Measurements from ENCODE around the gene NRXN3. TPM values are rescaled to one million over a fixed set of nuclear protein-coding genes. Genes with fewer than 3 reads are reported as not detected.

The NRXN3 gene
- total RNA-seq, 2 donors from 2014 or later = 1.2 to 7.8 TPM

- DNase-seq = no peak
- Histone ChIP-seq H3K36me3 (no peaks in the 10 kb centered on the region), H3K9ac (ENCODE audit: low read depth in 2 of 2, low read length in 2 of 2) (no peak overlapping the region), H3K9me3 (no peaks in the 10 kb centered on the region), H3K4me1 (no peaks in the 10 kb centered on the region), H3K27ac (no peak overlapping the region), H3K4me3 (no peak overlapping the region), H3K27me3 (no peaks in the 10 kb centered on the region)
- intact Hi-C loops (cut with DNase I) = no loop called here
- TF ChIP-seq, protein P1, sequence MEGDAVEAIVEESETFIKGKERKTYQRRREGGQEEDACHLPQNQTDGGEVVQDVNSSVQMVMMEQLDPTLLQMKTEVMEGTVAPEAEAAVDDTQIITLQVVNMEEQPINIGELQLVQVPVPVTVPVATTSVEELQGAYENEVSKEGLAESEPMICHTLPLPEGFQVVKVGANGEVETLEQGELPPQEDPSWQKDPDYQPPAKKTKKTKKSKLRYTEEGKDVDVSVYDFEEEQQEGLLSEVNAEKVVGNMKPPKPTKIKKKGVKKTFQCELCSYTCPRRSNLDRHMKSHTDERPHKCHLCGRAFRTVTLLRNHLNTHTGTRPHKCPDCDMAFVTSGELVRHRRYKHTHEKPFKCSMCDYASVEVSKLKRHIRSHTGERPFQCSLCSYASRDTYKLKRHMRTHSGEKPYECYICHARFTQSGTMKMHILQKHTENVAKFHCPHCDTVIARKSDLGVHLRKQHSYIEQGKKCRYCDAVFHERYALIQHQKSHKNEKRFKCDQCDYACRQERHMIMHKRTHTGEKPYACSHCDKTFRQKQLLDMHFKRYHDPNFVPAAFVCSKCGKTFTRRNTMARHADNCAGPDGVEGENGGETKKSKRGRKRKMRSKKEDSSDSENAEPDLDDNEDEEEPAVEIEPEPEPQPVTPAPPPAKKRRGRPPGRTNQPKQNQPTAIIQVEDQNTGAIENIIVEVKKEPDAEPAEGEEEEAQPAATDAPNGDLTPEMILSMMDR (IDR thresholded peaks at IDR 0.05) = no peak
Observed at GRCh38 chr14:79325557-79325956, 1155.4 kb downstream of the NRXN3 start.

- Histone ChIP-seq H3K27ac (no peak overlapping the region), H3K9me3 (no peaks in the 10 kb centered on the region), H3K4me3 (no peak overlapping the region), H3K4me1 (no peaks in the 10 kb centered on the region), H3K36me3 (no peaks in the 10 kb centered on the region), H3K27me3 (no peaks in the 10 kb centered on the region), H3K9ac (ENCODE audit: low read depth in 2 of 2, low read length in 2 of 2) (no peak overlapping the region)
- TF ChIP-seq, protein P1 (IDR thresholded peaks at IDR 0.05) = no peak
- intact Hi-C loops (cut with DNase I) = no loop called here
- DNase-seq = no peak
Observed at GRCh38 chr14:79328863-79329262, 1158.7 kb downstream of the NRXN3 start.

DNA sequence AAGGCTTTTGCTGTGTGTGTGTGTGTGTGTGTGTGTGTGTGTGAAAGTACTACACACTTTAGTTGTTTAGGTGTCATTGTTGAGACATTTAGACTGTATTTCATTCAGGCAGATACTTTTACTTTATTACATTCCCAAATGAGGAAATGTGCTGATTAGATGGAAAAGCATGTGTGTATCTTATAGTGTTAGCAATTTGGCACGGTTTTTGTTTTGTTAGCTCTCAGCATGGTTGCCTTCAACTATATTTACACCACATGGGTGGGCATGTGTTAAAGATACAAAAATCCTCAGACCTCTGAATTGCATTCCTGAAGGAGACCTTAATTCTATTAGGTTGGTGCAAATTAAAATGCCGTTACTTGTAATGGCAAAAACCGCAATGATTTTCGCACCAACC lies 1161.7 kb downstream of the NRXN3 start:
- H3K27ac ChIP-seq = no peak overlapping the region
- TF ChIP-seq, protein P1 (IDR thresholded peaks at IDR 0.05) = no peak
- intact Hi-C loops (cut with DNase I) = no loop called here

DNA sequence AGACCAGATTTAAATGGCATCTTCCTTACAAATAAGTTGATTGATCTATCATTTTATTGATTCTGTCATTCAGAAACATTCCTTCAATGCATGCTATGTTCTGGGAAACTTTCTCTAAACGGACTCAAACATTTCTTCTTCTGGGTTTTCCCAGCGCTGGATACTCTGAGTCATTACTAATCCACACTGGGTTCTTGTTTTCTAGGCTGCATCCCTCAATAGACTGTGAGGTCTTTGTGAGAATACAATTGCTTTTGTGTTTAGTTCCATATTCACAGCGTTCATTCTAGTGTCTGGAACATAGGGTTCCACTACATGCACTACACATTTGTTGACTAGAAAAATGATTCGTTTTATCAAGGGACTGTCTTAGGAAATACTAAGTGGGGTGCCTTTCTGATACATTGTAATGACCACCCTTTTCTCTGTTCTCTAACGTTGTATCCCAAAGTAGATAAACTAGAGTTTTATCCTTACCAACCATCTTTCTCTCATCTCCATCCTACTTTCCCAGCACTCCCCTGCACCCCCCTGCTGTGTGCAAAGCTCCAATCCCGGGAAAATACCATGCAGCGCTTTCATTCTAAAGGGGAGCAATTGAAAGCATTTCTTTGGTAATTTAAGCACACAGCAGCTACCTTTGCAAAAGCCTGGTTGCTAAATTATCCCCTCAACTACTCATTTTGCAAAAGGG lies 1162.5 kb downstream of the NRXN3 start:
- Histone ChIP-seq H3K9me3 (no peaks in the 10 kb centered on the region), H3K4me1 (no peaks in the 10 kb centered on the region), H3K36me3 (no peaks in the 10 kb centered on the region), H3K9ac (ENCODE audit: low read depth in 2 of 2, low read length in 2 of 2) (no peak overlapping the region), H3K4me3 (no peak overlapping the region), H3K27ac (no peak overlapping the region), H3K27me3 (no peaks in the 10 kb centered on the region)
- intact Hi-C loops (cut with DNase I) = no loop called here
- TF ChIP-seq, protein P1 (IDR thresholded peaks at IDR 0.05) = no peak
- DNase-seq = no peak

More for the DNA sequence above, 1161.7 kb downstream of the NRXN3 start:
- Histone ChIP-seq H3K9ac (ENCODE audit: low read depth in 2 of 2, low read length in 2 of 2) (no peak overlapping the region), H3K9me3 (no peaks in the 10 kb centered on the region), H3K4me1 (no peaks in the 10 kb centered on the region), H3K36me3 (no peaks in the 10 kb centered on the region), H3K27me3 (no peaks in the 10 kb centered on the region), H3K4me3 (no peak overlapping the region)
- DNase-seq = no peak

GRCh38 chr14:79333198-79333546 lies 1163.0 kb downstream of the NRXN3 start:
- intact Hi-C loops (cut with DNase I) = no loop called here
- Histone ChIP-seq H3K27ac (no peak overlapping the region), H3K36me3 (no peaks in the 10 kb centered on the region), H3K9ac (ENCODE audit: low read depth in 2 of 2, low read length in 2 of 2) (no peak overlapping the region), H3K9me3 (no peaks in the 10 kb centered on the region), H3K27me3 (no peaks in the 10 kb centered on the region), H3K4me1 (no peaks in the 10 kb centered on the region), H3K4me3 (no peak overlapping the region)
- TF ChIP-seq, protein P1 (IDR thresholded peaks at IDR 0.05) = no peak
- DNase-seq = no peak

All from colonic mucosa (tissue), 4 donors.